ENCODE data around the gene SCEL. TPM values are rescaled to one million over a fixed set of nuclear protein-coding genes. Genes with fewer than 3 reads are reported as not detected.

The SCEL gene
- total and polyA plus RNA-seq, 2 of the 4 experiments (the other 2 are of a cell fraction), result not detected

- Histone ChIP-seq H3K27ac (ENCODE audit: insufficient read depth, low read length) (no peak overlapping the region), H3K4me3 (ENCODE audit: insufficient read depth, low read depth, low read length) (no peak overlapping the region), H3K56ac (ENCODE audit: extremely low read depth, insufficient read depth, low read length) (no peak overlapping the region), H3K9me1 (ENCODE audit: insufficient read depth, low read length) (no peaks in the 10 kb centered on the region), H3K36me3 (ENCODE audit: control insufficient read depth, insufficient read depth, low read length) (no peaks in the 10 kb centered on the region), H4K91ac (ENCODE audit: insufficient read depth, low read depth, low read length) (no peak overlapping the region), H3K4me1 (ENCODE audit: control insufficient read depth, insufficient read depth, low read length) (no peaks in the 10 kb centered on the region), H2BK20ac (ENCODE audit: low read depth, low read length) (no peak overlapping the region), H3K23ac (ENCODE audit: low read depth, low read length) (no peak overlapping the region), H3K4me2 (ENCODE audit: low read depth, low read length) (no peak overlapping the region), H3K9me3 (ENCODE audit: control insufficient read depth, insufficient read depth, low read length) (no peaks in the 10 kb centered on the region), H3K18ac (ENCODE audit: low read depth, low read length) (no peak overlapping the region), H3K79me1 (ENCODE audit: low read depth in 1 of 2, low read length in 2 of 2) (no peaks in the 10 kb centered on the region), H3K27me3 (ENCODE audit: control insufficient read depth, insufficient read depth, low read length) (no peaks in the 10 kb centered on the region), H2AK5ac (ENCODE audit: low read depth, low read length) (no peak overlapping the region), H4K20me1 (ENCODE audit: insufficient read depth, low read length) (no peaks in the 10 kb centered on the region), H4K5ac (ENCODE audit: low read depth, low read length) (no peak overlapping the region), H2BK120ac (ENCODE audit: low read depth, low read length) (no peak overlapping the region), H4K8ac (ENCODE audit: low read depth in 2 of 2, low read length in 2 of 2) (no peak overlapping the region), H2BK5ac (ENCODE audit: low read depth, low read length, poor library complexity, severe bottlenecking) (no peak overlapping the region), H2AK9ac (replicated peaks; ENCODE audit: low read depth, low read length, poor library complexity) (no peak overlapping the region), H2BK15ac (ENCODE audit: low read depth, low read length) (no peak overlapping the region), H3K9ac (ENCODE audit: low read depth, low read length) (no peak overlapping the region), H3K14ac (replicated peaks; ENCODE audit: low read depth, low read length) (no peak overlapping the region), H3K4ac (ENCODE audit: low read depth, low read length) (no peak overlapping the region), H2AFZ (replicated peaks; ENCODE audit: low read length, poor library complexity) (no peak overlapping the region)
- POLR2A ChIA-PET (ENCODE audit: unreplicated experiment), result no interaction called here
- CTCF ChIA-PET, result no interaction called here
- in situ Hi-C loops (cut with MboI; ENCODE audit: low sequenced_read_pairs) (no loop called here), intact Hi-C loops (cut with micrococcal nuclease) (no loop called here), dilution Hi-C loops (cut with HindIII; ENCODE audit: low sequenced_read_pairs, unreplicated experiment) (no loop called here)
- WGBS, 2 experiments (ENCODE audit: extremely low coverage in 2 of 2, insufficient read length in 1 of 2), result no CpG with 5 or more reads among the region's 4 CpGs
- no peak for DNase-seq
- ATAC-seq (ENCODE audit: low read depth), result no peak
- no TSS peak for BruUV-seq (replicated peaks)
- TF ChIP-seq CEBPB (IDR thresholded peaks at IDR 0.05; ENCODE audit: low read depth, low read length) (no peak), MXI1 (IDR thresholded peaks at IDR 0.05; ENCODE audit: borderline replicate concordance, low read depth, low read length) (no peak), MAZ (IDR thresholded peaks at IDR 0.05; ENCODE audit: borderline replicate concordance, low read depth, low read length) (no peak), SMC3 (IDR thresholded peaks at IDR 0.05; ENCODE audit: low read depth, low read length) (no peak), BHLHE40 (IDR thresholded peaks at IDR 0.05; ENCODE audit: low read depth, low read length) (no peak), RAD21 (IDR thresholded peaks at IDR 0.05; ENCODE audit: low read length) (no peak), NFE2L2 (IDR thresholded peaks at IDR 0.05; ENCODE audit: low read depth, low read length) (no peak), RFX5 (IDR thresholded peaks at IDR 0.05; ENCODE audit: low read depth, low read length) (no peak), CHD1 (IDR thresholded peaks at IDR 0.05; ENCODE audit: low read depth, low read length) (no peak)
- TF ChIP-seq, protein P1, sequence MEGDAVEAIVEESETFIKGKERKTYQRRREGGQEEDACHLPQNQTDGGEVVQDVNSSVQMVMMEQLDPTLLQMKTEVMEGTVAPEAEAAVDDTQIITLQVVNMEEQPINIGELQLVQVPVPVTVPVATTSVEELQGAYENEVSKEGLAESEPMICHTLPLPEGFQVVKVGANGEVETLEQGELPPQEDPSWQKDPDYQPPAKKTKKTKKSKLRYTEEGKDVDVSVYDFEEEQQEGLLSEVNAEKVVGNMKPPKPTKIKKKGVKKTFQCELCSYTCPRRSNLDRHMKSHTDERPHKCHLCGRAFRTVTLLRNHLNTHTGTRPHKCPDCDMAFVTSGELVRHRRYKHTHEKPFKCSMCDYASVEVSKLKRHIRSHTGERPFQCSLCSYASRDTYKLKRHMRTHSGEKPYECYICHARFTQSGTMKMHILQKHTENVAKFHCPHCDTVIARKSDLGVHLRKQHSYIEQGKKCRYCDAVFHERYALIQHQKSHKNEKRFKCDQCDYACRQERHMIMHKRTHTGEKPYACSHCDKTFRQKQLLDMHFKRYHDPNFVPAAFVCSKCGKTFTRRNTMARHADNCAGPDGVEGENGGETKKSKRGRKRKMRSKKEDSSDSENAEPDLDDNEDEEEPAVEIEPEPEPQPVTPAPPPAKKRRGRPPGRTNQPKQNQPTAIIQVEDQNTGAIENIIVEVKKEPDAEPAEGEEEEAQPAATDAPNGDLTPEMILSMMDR (conservative IDR thresholded peaks at IDR 0.05; ENCODE audit: low read depth, low read length), result no peak
Measured at GRCh38 chr13:77523386-77523785, 12.1 kb upstream of the SCEL start.

All from IMR-90 (cell line).